ENCODE data around the gene ABCC6.
A peak's percentile ranks its signal among the peaks of the same experiment; 100 is the strongest.
"Not testable (repeated sequence)": the region's sequence is repeated elsewhere in the genome, so short reads cannot be mapped to it uniquely, and the experiment has no call there.

ABCC6 gene

DNA sequence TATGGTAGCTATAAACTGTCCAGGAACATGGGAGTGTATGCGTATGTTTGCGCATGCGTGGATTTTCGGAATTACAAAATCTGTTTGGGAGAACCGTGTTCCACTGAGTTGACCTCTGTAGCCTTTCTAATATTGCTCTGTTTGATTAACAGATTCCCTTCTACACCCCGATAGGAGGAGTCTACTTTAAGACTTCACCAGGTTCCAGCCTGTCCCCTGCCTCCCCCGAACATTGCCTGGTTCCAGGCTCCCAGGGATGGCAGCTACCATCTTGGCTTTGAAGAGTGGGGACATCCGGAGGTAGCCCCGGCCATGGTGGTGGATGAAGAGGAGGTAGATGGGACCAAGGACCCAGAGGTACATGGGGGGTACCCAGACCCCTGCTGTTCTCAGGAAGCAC, 1.9 kb downstream of the ABCC6 start:
- not testable (repeated sequence) for DNase-seq

DNA sequence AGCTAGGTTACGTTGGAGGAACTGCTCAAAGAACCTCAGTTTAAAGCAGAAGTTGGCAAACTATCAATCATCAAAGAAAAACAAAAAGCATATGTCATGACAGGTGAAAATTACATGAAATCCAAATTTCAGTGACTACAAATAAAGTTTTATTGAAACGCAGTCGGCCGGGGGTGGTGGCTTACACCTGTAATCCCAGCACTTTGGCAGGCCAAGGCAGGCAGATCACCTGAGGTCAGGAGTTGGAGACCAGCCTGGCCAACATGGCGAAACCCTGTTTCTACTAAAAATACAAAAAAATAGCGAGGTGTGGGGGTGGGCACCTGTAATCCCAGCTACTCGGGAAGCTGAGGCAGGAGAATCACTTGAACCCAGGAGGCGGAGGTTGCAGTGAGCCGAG, 2.8 kb downstream of the ABCC6 start:
- DNase-seq: not testable (repeated sequence)

DNA sequence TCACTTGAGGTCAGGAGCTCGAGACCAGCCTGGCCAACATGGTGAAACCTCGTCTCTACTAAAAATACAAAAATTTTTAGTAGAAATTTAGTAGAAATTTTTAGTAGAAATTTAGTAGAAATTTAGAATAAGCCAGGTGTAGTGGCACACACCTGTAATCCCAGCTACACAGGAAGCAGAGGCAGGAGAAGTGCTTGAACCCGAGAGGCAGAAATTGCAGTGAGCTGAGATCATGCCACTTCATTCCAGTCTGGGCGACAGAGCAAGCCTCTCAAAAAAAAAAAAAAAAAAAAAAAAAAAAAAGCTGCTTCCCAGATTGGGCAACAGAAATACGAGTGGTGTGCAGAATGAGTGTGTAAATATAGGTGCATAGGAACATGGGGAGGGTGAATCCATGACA, 4.5 kb downstream of the ABCC6 start:
- DNase-seq: not testable (repeated sequence)

DNA sequence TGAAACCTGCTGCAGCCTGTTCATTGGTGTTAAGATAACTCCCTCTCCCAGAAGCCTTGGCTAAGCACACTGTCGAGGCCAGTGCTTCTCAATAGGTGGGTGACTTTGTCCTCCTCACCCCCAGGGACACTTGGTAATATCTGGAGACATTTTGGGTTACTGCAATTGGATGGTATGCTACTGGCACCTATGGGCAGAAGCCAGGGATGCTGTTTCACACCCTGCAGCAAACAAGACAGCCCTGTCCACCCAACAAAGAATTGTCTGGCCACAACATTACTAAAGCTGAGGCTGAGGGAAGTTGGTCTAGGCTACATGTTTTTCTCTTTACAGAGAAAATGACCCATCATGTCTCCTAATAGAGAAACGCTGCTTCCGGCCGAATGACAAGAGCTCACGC, 4.9 kb downstream of the ABCC6 start:
- DNase-seq: not testable (repeated sequence)

DNA sequence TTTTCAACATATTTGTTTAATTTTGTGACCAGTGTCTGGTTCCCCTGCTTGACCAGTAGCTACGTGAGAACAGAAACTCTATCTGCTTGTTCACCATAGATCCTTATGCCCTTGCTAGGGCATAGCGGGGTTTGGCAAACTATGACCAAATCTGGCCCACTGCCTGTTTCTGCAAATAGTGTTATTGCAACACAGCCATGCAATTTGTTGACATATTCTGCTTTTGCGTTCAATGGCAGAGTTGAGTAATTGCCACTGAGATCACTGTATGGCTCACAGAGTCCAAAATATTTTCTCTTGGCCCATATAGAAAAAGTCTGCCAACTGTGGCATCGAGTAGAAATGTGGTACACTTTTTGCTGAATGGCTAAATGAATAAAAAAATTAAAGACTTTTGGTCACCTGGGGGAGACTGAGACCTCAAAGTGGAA, 9.4 kb downstream of the ABCC6 start:
- peak; percentile 38 to 47 for DNase-seq

DNA sequence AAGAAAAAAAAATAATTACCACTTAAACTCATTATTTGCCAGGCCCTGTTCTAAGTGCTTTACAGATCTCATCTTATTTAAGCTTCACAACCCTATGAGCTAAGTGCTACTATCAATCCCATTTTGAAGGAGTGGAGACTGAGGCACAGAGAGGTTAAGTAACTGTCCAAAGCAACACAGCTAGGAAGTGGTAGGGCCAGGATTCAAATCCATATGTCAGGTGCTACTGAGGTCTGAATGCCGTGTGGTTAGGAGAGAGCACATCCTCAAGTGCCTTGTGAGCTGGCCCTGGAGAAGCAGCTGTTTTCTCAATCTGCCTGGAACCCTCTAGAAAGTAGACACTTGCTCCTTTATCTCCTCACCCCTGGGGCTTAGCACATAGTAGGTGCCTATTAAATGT, 11.9 kb downstream of the ABCC6 start:
- not testable (repeated sequence) for DNase-seq

DNA sequence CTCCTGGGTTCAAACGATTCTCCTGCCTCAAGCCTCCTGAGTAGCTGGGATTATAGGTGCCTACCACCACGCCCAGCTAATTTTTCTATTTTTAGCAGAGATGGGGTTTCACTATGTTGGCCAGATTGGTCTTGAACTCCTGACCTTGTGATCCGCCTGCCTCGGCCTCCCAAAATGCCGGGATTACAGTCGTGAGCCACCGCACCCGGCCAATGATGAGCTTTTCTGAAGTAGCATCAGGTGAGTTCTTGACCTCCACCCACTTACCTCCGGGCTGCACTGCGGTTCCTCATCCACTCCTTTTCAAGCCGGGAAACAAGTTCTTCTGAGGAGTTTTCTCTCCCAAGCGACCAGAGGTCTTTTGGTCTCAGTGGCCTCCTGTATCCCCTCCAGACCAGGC, 14.8 kb downstream of the ABCC6 start:
- DNase-seq: not testable (repeated sequence)

DNA sequence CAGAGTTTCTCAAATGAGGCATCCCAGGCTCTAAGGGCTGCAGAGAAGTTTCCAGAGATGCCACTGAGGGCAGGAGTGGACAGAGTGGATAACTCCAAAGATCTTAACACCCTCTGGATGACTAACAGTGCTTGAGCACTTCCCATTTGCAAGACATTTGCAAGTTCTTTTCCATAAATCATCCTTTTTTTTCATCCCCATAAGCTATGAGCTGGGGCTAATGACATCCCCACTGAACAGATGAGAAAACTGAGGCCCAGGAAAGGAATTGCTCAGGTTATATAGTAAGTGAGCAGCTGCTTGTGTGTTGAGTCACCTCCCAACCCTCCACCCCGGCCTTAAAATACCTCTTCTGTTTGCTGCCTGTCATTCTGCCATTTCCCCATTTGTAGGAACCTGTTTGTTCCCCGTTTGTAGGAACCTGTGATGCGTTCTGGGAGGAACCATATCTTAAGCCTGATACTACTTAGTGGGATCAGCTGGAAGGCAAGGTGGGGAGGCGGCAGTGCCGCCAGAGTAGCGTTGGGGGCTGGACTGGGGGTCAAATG, 15.4 kb downstream of the ABCC6 start:
- DNase-seq: peak; percentile 6 to 9

DNA sequence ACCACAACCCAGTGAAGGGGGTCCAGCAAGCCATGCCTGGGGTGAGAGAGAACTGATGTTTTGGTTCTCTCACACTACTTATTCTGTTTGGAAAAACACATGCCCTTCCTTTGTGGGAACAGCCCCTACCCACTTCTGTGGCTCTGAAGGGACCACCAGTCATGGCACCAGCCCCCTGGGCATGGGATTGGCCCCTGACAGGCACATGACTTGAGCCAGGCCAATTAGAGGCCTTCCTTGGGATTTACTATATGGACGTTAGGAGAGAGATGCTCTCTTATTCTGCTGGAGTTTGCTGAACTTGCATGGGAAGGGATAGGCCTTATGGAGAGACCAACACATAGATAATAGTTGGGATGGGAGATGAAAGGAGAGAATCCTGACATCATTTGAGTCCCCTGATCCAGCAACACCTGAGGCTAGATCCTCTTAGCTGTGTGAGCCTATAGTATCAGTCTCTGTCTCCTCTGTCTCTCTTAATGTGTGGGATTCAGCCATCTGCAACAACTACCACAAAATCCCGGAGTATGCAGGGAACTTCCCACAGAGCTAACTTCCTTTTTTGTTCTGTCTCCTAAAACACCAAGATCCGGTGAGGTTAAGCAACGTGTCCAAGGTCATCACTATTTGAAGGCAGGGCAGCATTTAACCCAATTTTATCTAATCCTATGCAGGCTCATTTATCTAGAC, 16.1 kb downstream of the ABCC6 start:
- peak; percentile 60 to 65 for DNase-seq

DNA sequence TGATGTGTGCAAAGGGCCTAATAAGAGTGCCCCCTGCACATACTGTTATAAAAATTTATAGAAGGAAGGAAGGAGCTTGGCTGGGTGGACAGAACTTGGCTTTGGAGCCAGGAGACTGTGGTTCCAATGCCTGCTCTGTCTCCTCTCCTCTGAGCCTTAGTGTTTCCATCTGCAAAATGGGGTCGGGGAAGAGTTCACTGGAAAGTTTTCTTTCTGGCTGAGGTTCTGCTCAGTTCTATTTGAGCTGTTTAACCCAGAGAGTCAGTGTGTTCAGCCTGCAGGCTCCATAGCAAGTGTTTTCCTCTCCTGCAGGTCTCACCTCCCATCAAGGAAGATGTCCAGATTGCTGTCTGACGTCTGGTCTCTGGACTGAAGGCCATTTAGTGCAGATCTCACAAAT, 17.4 kb downstream of the ABCC6 start:
- DNase-seq: not testable (repeated sequence)

DNA sequence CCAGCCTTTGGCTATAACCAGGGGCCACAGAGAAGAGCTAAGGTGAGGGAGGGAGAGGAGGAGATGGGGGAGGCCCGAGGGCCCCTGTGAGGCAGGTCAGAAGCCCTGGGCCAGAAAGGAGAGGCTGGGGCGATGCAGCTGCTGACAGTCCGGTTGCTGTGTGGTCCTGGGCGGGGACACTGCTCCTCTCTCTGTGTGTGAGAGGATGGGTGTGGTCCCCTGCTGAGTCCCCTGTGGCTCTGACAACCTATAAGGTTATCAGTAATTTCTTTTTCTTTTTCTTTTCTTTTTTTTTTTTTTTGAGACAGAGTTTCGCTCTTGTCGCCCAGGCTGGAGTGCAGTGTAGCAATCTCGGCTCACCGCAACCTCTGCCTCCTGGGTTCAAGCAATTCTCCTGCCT, 18.7 kb downstream of the ABCC6 start:
- DNase-seq: not testable (repeated sequence)

DNA sequence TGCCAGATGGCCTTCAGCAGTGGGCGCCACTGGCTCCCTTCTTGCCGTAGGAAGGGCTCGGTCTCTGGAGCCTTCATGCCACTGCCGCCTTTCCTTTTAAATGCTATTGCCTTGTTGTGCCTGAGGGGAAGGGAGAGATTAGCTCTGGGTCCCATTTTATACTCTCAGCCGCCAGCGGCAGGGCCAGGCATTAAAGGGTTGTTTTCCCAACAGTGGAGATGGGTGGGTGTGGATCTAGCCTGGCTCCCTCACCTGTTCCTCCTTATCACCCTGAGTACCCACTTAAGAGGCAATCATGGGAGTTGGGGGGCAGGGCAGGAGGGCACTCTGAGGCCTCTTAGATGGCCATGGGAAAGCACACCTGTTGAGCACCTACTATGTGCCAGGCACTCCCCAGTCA, 19.8 kb downstream of the ABCC6 start:
- DNase-seq: not testable (repeated sequence)

DNA sequence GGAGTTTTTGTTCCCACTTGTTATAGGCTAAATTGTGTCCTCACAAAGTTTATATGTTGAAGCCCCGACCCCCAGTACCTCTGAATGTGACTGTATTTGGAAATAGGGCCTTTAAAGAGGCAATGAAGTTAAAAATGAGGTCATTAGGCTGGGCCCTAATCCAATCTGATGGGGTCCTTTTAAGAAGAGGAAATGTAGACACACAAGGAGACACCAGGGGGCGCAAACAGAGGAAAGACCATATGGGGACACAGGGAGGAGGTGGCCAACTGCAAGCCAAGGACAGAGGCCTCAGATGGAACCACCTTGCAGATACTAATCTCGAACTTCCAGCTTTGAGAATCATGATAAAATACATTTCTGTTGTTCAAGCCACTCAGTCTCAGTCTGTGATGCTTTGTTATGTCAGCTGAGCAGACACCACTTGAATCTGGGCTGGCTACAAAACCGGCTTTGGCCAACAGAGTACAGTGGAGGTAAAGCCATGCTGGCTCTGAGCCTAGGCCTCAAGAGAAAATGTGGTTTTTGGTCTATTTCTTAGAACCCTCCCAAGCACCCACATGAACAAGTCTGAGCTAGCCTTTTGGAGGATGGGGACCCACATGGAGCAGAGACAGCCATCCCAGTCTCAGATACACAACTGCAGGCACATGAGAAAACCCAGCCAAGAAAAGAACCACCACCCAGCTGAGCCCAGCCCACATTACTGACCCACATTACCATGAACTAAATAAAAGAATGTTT, 20.7 kb downstream of the ABCC6 start:
- DNase-seq: peak; percentile 60 to 66

DNA sequence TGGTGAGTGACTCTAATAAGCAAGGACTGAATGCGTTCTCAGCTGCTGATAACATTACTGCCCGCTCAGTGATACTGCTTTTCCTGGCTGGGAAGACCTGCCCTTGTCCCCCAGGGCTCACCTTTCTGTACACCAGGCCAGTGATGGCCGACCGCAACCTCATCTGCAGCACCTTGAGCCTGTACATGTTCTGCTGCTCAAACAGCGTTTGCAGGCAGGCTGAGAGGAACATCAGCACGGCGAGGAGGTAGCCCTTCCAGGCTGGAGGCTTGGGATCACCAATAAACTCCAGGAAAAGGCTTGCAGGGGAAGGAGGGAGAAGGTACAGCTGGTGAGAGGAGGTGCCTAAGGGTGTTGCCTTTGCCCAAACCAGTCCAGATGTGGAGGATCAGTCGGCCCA, 21.4 kb downstream of the ABCC6 start:
- DNase-seq: not testable (repeated sequence)

DNA sequence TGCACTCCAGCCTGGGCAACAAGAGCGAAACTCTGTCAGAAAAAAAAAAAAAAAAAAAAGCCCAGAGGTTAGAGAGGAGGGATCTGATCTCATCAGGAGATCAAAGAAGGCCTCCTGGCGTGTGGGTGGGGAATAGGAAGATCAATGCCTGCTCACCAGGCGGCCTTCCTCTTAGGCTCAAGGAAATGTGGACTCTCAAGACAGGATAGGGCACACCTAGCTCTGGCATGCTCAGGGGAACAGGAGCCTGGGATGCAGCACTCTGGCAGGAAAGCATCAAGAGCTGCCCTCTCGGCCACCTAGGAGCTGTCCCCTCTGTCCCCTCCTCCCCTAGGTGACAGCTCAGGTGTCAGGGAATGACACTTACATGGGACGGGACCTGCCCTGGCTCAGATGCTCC, 22.9 kb downstream of the ABCC6 start:
- DNase-seq: not testable (repeated sequence)

DNA sequence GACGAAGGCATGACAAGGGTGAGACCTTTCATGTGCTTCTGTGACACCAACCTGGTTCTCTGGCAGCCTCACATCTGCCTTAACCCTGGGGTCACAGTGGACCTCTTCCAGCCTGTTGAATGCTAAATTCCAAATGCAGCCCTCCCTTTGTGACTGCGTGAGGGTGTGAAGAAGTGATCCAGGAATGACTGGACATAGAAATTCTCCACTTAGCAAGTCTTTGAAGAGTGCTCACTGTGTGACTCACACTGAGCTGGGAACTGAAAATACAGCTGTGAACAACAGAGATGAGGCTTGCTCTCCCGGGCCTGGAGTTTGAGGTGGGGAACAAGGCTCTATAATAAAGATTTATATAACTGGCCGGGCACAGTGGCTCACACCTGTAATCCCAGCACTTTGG, 23.9 kb downstream of the ABCC6 start:
- DNase-seq: not testable (repeated sequence)

DNA sequence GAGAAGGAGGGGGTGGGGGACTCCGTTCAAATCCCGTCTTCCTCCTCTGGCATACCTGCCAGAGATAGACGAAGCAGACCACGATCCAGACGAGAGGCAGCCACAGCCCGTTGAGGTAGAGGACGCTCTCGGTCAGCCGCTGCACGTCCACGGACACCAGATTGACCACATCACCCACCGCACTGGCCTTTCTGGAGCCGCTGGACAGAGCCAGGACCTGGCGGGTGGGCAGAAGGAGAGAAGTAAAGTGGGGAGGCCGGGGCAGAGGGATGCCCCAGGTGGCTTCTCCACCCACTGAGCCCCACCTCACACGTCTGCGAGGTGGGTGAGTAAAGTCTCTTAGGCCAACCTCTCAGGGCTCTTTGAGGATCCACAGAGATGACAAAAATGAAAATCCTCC, 25.3 kb downstream of the ABCC6 start:
- no peak for DNase-seq

DNA sequence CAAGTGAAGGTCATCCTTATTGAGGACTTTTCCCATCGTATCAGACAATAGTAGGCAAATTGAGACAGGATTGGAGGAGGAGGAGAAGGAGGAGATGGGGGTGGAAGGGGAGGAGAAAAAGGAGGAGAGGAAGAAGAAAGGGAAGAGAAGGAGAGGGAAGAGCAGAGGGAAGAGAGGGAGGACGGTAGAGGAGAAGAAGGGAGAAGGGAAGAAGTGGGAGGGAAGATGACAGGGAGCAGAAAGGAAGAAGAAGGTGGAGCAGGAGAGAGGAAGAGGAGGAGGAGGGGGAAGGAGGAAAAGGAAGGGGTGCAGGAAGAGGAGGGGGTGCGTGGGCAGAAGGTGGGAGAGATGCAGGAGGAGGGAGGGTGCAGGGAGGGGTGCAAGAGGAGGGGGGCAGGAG, 26.0 kb downstream of the ABCC6 start:
- no peak for DNase-seq

DNA sequence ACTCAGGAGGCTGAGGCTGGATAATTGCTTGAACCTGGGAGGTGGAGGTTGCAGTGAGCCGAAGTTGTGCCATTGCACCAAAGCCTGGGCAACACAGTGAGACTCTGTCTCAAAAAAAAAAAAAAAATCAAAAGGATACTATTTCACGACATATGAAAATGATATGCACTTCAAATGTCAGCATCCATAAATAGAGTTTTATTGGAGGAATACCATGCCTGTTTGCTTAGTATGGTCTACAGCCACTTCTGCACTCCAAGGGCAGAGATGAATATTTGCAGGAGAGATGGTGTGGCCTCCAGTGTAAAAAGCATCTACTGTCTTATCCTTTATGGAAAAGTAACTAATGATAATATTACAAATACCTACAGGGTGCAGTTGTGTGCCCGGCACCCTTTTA, 27.2 kb downstream of the ABCC6 start:
- no peak for DNase-seq

DNA sequence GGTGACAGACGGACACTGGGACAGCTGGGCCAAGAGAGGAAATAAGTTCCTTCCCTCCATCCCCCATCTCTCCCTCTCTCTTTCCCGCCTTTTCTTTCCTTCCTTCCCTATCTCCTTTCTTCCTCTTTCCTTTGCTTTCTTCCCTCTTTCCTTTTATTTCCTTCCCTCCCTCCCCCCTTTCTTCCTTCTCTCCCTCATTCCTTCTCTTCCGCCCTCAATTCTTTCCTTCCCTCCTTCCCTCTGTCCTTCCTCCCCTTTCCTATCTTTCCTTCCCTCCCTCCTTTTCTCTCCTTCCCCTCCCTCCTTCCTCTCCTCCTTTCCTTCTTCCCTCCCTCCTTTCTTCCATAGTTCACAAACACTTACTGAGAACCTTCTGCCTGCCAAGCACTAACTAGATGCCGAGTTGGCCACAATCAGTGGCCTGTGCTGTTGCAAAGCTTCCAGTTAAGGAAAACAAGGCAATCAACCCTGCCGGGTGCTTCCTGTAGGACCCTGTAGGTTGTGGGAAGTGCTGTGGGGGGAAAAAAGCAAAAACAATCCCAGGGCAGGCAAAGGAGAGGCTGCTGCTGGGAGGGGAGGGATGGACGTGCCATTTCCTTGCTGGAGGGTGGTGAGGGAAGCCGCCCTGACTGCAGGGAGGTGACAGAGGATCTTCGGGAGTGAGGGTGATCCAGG, 31.7 kb downstream of the ABCC6 start:
- DNase-seq: no peak

DNA sequence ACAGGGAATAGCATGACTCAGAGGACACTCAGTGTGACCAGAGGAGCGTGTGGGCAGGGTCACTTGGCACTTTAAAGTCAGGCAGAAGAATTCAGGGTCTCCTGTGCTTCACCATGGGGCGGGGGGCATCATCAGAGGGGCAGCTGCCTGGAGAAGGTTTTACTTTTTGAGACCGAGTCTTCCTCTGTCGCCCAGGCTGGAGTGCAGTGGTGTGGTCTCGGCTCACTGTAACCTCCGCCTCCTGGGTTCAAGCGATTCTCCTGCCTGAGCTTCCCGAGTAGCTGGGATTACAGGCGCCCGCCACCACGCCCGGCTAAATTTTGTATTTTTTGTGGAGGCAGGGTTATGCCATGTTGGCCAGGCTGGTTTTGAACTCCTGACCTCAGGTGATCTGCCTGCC, 32.3 kb downstream of the ABCC6 start:
- DNase-seq: not testable (repeated sequence)

DNA sequence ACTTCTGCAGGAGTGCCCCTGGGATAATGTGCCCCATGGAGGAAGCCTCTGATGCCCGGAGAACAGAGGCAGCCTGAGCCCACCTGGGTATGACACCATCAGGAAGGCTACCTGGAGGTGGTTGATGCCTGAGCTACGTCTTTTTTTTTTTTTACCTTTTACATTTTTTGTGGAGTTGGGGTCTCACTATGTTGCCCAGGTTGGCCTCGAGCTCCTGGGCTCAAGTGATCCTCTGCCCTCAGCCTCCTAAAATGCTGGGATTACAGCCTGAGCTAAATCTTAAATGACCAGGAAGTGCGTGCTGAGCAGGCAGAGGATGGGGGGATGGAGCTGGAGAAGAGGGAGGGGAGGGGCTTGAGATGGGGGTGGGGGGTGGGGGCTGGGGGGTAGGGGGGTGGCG, 32.7 kb downstream of the ABCC6 start:
- no peak for DNase-seq

DNA sequence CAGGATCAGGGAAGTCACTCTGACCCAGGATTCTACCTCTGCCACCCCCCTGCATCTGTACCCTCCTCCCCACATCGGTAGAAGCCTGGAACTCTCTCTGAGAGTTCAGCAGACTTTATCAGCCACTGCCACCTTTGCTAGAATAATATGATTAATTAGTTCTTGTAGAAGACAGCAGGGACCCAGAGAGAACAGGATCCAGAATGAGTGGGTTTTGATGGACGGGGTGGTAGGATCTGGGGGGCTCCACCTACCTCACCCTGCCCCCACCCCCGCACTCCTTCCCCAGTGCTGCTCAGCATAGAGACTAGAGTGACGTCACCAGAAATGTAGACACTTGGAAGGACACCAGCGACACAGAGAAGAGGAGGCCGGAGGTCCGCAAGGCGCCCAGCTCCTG, 33.5 kb downstream of the ABCC6 start:
- no peak for DNase-seq

DNA sequence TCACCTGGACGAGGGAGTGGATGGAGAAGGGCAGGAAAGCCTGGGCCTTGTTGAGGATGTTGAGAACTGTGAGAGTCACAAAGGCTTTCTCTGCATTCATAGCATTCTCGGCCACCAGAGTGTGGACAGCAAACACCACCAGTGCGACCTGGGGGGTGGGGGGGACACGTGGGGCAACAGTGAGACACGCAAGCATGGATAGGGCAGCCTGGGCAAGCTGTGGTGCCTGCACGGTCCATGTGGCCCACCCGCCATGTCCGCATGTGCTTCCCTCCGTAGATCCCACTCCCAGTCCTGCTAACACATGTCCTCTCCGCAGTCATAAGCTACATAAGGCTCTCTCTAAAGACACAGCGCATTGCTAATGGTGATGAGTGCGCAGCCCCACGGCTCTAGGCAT, 34.5 kb downstream of the ABCC6 start:
- DNase-seq: no peak

All from AML-193 (cell line).